ENCODE results near the gene MACROD1. TPM values are rescaled to one million over a fixed set of nuclear protein-coding genes. Genes with fewer than 3 reads are reported as not detected.

MACROD1 gene
- total and polyA plus RNA-seq, 2 of the 13 experiments (the other 11 are each of a cell fraction or from before 2014, with no cell fraction given): 23.1 to 34.5 TPM

GRCh38 chr11:63986932-63987513, 178.9 kb downstream of the MACROD1 start (continued):
- TF ChIP-seq ZBTB14 (CRISPR knock-in tag; IDR thresholded peaks at IDR 0.05) (no peak), DNMT1 (CRISPR knock-in tag; IDR thresholded peaks at IDR 0.05) (no peak), MLXIP (CRISPR knock-in tag; IDR thresholded peaks at IDR 0.05; ENCODE audit: borderline replicate concordance) (no peak), HNF4A (CRISPR knock-in tag; IDR thresholded peaks at IDR 0.05) (no peak), ZNF576 (CRISPR knock-in tag; IDR thresholded peaks at IDR 0.05) (0 out of 2 replicates have a peak, but pooled peaks have one; percentile 3), NCOA2 (CRISPR knock-in tag; IDR thresholded peaks at IDR 0.05) (no peak), MTF2 (CRISPR knock-in tag; IDR thresholded peaks at IDR 0.05; ENCODE audit: borderline replicate concordance) (0 out of 2 replicates have a peak, but pooled peaks have one; percentile 48), CREBL2 (CRISPR knock-in tag; IDR thresholded peaks at IDR 0.05; ENCODE audit: borderline replicate concordance) (no peak; the same call in 1 of the 2 replicates), SMC3 (IDR thresholded peaks at IDR 0.05; ENCODE audit: low read length) (no peak), NCOA5 (CRISPR knock-in tag; IDR thresholded peaks at IDR 0.05) (no peak), TEAD2 (CRISPR knock-in tag; IDR thresholded peaks at IDR 0.05) (no peak), ZNF660 (CRISPR knock-in tag; IDR thresholded peaks at IDR 0.05; ENCODE audit: borderline replicate concordance, low read depth) (no peak), ZBTB2 (CRISPR knock-in tag; IDR thresholded peaks at IDR 0.05; ENCODE audit: low read depth) (no peak), TFAP4 (IDR thresholded peaks at IDR 0.05; ENCODE audit: borderline replicate concordance, low read depth) (no peak), FUBP1 (CRISPR knock-in tag; IDR thresholded peaks at IDR 0.05; ENCODE audit: borderline replicate concordance) (no peak), ZNF432 (CRISPR knock-in tag; IDR thresholded peaks at IDR 0.05; ENCODE audit: borderline replicate concordance) (no peak), STAT6 (CRISPR knock-in tag; IDR thresholded peaks at IDR 0.05; ENCODE audit: borderline replicate concordance) (no peak)

All from HepG2 (cell line).